Urothelium cell line (cell line): ENCODE measurements around the gene MSI1.

Experiments
- DNase-seq: peaks from one replicate; pipeline ENCODE4 v3.0.0; 2011; ENCODE audit warnings: low spot score, mixed read lengths
- FAIRE-seq: peaks from 2 replicates; lab custom pipeline; 2011; peaks lifted over from hg19 to GRCh38; lab: Jason Lieb, UNC

MSI1 gene

GRCh38 chr12:120377611-120378010, 8.6 kb upstream of the MSI1 start:
- no peak for FAIRE-seq
- DNase-seq, result no peak

DNA sequence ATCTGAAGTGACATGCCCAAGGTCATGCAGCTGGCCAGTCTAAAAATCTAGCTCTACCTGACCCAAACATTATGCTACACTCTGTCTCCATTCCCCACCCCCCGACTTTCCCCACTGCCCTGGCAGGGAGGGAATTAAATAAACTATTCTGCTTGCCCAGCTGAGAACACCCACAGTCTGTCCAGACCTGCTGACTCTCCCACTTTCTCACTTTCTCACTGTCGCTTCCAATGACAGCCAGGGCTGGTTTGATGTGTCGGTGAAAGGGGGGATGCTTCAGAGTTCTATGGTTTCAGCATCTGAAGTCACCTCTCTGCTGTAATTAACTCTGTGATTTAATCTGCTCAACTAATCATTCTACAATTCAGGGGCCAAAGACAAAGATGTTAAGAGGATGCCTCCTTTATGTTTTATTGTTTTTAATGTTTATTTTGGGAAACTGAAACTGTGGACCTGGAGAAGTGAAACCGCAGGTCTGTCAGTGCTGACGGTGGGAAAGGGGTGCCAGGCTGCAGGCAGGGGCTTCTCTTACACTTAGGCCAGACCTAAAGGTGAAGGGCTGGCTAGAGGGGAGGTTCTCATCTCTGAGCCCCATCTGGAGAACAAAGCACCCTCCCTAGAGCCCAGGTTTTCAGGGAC, 8.1 kb upstream of the MSI1 start:
- FAIRE-seq, result no peak
- no peak for DNase-seq

DNA sequence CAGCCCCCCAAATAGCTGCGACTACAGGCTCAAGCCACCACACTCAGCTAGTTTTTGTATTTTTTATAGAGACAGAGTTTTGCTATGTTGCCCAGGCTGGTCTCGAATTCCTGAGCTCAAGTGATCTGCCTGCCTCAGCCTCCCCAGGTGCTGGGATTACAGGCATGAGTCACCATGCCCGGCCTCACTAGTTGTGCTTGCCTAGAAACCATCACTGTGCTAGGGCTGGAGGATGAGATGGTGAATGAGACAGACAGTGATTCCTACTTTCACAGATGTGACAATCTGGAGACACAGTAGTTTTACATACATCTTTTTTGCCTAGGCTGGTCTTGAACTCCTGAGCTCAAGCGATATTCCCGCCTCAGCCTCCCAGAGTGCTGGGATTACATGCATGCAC, 7.5 kb upstream of the MSI1 start:
- FAIRE-seq (no peak), DNase-seq (no peak)

GRCh38 chr12:120376009-120376408, 7.0 kb upstream of the MSI1 start:
- no peak for DNase-seq
- no peak for FAIRE-seq

DNA sequence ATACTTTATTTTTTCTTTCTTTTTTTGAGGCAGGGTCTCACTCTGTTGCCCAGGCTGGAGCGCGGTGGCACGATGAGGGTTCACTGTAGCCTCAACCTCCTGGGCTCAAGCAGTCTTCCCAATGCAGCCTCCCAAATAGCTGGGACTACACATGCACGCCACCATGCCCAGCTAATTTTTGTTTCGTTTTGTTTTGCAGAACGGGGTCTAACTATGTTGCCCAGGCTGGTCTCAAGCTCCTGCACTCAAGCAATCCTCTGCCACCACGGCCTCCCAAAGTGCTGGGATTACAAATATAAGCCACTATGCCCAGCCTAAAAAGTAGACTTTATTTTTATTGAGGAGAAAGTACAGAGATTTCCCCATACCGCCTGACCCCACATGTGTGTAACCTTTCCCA, 4.7 kb upstream of the MSI1 start:
- no peak for DNase-seq
- no peak for FAIRE-seq

DNA sequence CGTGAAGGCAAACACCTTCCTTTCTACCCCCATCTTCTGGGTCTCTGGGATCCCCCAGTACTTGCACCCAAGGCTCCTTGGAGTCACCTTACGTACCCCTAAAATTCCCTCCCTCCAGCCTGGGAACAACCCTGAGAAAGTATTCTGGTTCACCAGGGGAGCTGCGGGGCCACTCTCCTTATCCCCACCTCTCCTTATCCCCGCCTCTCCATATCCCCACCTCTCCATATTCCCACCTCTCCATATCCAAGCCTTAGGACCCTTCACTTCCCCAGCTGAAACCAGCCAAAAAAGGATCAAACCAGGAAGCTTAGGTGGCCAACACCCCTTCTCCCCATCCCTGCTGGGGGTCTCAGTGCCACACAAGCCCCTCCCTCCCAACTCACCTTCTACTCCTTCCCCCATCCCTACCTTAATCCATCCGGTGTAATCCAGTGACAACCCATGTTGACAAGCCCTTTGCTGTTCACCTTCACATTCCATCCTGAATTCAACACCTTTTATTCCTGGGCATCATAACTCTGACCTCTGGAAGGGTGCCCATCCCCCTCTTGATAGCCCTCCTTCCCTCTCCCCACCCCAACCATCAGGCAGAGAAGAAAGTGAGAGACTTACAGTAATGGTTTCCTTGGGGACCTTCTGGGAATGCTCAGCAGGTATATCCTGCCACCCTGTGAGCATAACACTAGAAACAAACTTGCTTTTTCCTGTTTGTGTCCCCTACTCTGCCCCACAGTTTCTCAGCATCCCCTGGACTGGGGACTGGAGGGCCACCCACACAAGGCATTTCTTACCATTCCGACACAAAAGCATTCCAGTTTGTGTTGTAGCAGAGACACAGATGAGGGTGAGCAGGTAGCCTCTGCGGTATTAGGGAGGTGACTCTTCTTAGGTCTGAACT, 1.6 kb upstream of the MSI1 start:
- DNase-seq, result no peak
- no peak for FAIRE-seq

- FAIRE-seq, result no peak
Measured at GRCh38 chr12:120369603-120370342, 809 bp upstream of the MSI1 start.

DNA sequence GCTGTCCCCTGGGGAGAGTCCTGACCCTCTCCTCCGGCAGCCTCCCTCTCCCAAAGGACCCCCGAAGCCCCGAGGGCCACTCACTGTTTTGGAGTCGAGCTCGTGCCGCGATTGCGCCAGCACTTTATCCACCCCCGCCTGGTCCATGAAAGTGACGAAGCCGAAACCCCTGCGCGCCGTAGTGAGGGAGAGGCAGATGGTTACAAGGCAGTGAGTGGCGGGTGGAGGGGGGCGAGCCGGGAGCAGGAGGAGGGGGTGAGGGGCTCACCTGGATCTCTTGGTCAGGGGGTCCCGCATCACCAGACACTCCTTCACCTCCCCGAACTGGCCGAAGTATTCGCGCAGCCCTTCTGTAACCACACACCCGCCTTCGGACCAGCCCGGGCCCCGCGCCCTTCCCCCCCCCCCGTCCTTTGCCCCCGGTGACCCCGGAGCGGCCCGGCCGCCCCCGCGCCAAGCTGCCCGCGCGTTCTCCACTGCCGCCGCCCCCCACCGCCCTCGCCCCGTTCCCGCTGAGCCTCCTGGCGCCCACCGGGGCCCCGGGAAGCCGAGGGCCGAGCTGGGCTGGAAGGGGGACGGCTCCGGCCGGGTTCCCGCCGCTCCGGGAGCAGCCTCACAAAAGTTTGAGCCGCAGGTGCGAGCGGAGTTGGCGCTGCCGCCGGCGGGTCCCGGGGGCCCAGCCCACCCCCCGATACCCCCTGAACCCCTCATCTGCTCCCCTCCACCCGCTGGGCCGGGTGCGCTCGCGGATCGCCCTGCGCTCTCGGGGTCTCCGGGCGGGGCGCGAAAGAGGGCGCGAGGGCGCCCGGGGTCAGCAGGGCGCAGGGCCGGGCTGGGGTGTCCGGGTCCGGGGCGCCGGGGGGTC, 808 bp downstream of the MSI1 start:
- FAIRE-seq, result no peak
- peak; percentile 31 for DNase-seq

More at GRCh38 chr12:120369603-120370342, 809 bp upstream of the MSI1 start:
- DNase-seq, result no peak

- no peak for FAIRE-seq
- peak; percentile 33 for DNase-seq
Measured at GRCh38 chr12:120367233-120367923, 1.6 kb downstream of the MSI1 start.

DNA sequence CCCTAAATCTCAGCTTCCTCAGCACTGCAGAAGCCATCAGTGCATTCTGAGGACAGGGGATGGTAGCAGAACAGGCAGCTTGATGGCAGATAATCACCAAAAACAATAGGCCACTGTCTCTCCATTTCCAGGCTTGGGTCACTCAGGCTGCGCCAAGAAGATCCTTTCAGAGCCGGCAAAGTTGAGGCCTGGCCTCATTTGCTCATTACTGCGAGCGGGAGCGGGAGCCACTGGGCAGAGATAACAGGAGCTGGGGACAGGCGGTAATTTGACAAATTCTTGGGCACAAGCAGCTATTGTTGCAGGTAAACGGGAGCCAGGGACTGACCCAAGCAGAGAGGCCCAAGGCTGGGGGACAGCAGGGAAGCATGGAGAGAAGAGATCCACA, 2.1 kb downstream of the MSI1 start:
- DNase-seq (no peak), FAIRE-seq (no peak)

- DNase-seq (no peak), FAIRE-seq (no peak)
Measured at GRCh38 chr12:120366341-120366705, 2.6 kb downstream of the MSI1 start.

DNA sequence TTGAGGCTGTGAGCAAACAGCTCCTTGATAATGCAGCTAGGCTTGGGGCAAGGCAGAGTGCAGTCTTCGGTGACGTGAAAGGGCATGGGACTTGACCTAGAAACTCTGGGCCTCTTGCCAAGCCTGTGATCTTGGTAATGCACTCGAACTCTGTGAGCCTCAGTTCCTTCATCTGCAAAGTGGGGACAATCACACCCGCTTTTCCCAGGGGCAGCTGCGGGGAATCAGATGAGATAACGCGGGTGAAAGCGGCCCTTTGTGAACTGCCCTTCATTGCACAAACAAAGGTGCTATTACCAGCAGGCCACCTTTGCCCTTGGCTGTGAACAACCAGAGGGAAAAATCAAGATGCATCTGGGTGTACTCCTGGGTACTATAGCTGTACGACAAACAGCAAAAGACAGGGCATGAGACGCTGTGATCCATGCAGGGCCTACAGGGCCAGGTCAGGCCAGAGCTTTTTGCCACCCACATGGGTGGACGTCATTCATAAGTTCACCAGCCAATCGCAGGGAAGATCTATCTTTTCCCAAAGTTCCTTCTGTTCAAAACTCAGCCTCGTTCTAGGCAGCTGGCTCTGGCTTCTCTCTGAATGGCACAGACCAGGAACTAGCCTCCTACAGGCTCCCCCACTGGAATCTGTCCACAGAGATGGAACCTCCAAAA, 3.2 kb downstream of the MSI1 start:
- DNase-seq (no peak), FAIRE-seq (no peak)

DNA sequence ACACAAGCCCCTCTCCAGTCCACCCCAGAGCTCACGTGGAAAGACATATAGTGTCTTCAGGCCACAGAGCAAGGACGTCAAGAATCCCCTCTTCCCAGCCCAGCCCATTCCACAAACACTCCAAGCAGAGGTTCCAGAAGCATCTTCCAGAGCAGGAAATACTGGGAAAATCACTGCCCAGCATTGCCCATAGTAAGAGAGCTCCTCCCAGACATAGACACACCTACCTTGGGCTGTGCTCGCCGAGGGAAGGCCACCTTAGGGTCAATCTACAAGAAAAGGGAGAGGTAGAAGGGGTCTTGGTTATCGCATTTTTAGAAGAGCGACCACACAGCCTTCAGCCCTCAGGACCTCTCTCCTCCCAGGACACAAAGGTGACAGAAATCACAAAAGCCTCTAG, 4.5 kb downstream of the MSI1 start:
- DNase-seq, result no peak

DNA sequence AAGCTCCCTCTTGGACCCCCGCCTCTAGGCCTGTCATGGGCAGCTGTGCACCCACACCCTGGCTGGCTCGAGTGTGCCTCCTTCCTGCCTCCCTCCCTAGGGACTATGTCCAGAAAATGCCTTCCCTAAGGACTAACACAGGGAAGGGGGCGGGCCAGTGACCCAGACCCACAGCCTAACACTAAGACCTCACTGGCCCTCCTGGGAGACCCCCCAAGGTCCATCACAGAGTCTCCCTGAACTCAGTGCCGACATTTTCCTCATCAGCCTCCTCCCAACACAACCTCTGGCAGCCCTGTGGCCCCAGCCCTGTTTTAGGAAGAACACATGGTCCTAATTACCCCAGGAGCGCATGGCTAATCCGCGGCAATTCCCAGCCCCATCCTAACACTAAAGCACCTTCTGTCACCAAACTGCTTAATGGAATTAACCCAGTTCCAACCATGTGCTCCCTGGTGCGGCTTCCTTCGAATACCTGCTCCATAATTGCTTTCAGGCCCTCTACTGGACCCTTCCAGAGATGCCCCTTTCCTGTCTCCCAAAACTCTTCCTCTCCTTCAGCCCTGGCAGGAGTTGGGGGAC, 5.6 kb downstream of the MSI1 start:
- FAIRE-seq, result no peak

More for the DNA sequence above, 4.5 kb downstream of the MSI1 start:
- FAIRE-seq, result no peak

GRCh38 chr12:120362516-120363273, 6.3 kb downstream of the MSI1 start:
- no peak for FAIRE-seq
- no peak for DNase-seq

More for the DNA sequence above, 5.6 kb downstream of the MSI1 start:
- DNase-seq, result no peak

GRCh38 chr12:120361506-120362208, 7.3 kb downstream of the MSI1 start:
- DNase-seq (no peak), FAIRE-seq (no peak)

DNA sequence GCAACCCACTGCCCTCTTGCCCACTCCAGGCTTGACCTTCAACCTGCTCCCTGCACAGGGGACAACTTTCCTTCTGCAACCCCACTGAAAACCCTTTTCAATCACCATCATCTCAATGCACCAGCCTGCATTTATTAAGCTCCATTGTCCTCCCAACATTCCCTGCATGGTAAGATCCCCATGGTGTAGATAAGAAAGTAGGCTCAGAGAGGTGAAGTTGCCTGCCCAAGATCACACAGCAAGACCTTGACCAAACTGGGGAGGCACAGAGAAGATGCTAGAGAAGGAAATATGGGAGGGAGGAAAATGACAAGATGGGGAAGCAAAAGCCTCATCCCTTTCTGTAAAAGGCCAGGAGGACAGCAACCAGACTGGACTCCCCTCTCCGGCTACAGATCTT, 9.8 kb downstream of the MSI1 start:
- DNase-seq, result no peak
- no peak for FAIRE-seq
